ENCODE results near the gene QSOX1. TPM values are rescaled to one million over a fixed set of nuclear protein-coding genes. Genes with fewer than 3 reads are reported as not detected.

The QSOX1 gene
- total and polyA plus RNA-seq, 2 donors (not counting 3 experiments of a cell fraction or from before 2014, with no cell fraction given) = 256 to 415 TPM

GRCh38 chr1:180237869-180238476 is 83.3 kb downstream of the QSOX1 start:
- Histone ChIP-seq H3K27ac (ENCODE audit: insufficient read depth, low read depth, low read length) (no peak overlapping the region), H3K9me1 (replicated peaks; ENCODE audit: control insufficient read depth, extremely low read depth, insufficient read depth, low read length) (no peaks in the 10 kb centered on the region), H3K27me3 (ENCODE audit: control insufficient read depth in 2 of 2, insufficient read depth in 2 of 2, low read length in 2 of 2) (peaks cover 81 to 89% of the 10 kb centered on the region in 2 experiments), H4K20me1 (replicated peaks; ENCODE audit: control insufficient read depth, extremely low read depth, insufficient read depth, low read length) (no peaks in the 10 kb centered on the region), H3K4me3 (replicated peaks in 1 of 3; ENCODE audit: insufficient read depth in 1 of 3, low read depth in 1 of 3, low read length in 3 of 3) (no peak overlapping the region), H3K9me3 (replicated peaks; ENCODE audit: control insufficient read depth, insufficient read depth, low read length) (no peaks in the 10 kb centered on the region), H3K4me1 (ENCODE audit: control insufficient read depth, extremely low read depth, insufficient read depth, low read length) (peaks cover 4% of the 10 kb centered on the region), H3K36me3 (ENCODE audit: control insufficient read depth in 2 of 2, extremely low read depth in 1 of 2, insufficient read depth in 2 of 2, low read length in 2 of 2) (no peaks in the 10 kb centered on the region), H3K79me2 (ENCODE audit: control insufficient read depth, insufficient read depth, low read length) (no peaks in the 10 kb centered on the region), H3K9ac (replicated peaks; ENCODE audit: extremely low read depth, insufficient read depth, low read length) (no peak overlapping the region), H2AFZ (ENCODE audit: low read depth, low read length) (no peak overlapping the region), H3K4me2 (ENCODE audit: insufficient read depth, low read length) (no peak overlapping the region)
- ChIA-PET CTCF (interaction anchor here (3.1 kb wide), 1 partner anchor 15 kb away, joined by 9 read pairs; no protein-coding TSS in a partner anchor), POLR2A (no interaction called here)
- dilution Hi-C loops (cut with MboI; ENCODE audit: extremely low pct_ligation_motif_present, low sequenced_read_pairs) (no loop called here), intact Hi-C loops (cut with micrococcal nuclease) (no loop called here)
- DNase-seq (ENCODE audit: low read depth, low spot score) (no peak), FAIRE-seq (no peak)
- TF ChIP-seq GATA2 (IDR thresholded peaks at IDR 0.05; ENCODE audit: insufficient read depth, insufficient read length, low read depth, low read length) (no peak), MYC (IDR thresholded peaks at IDR 0.05; ENCODE audit: low read depth, low read length) (no peak), JUN (IDR thresholded peaks at IDR 0.05; ENCODE audit: borderline replicate concordance, insufficient read depth, insufficient read length, low read depth) (no peak), EZH2 (IDR thresholded peaks at IDR 0.05; ENCODE audit: borderline replicate concordance, low read depth, low read length, severe bottlenecking) (no peak), CTCF (IDR thresholded peaks at IDR 0.05; ENCODE audit: extremely low read depth in 1 of 2, insufficient read depth in 1 of 2, low read depth in 1 of 2, low read length in 2 of 2) (no peak), MAX (IDR thresholded peaks at IDR 0.05; ENCODE audit: insufficient read depth, insufficient read length) (no peak), POLR2AphosphoS5 (IDR thresholded peaks at IDR 0.05; ENCODE audit: insufficient read depth, low read depth, low read length) (no peak), POLR2A (IDR thresholded peaks at IDR 0.05; ENCODE audit: low read depth, low read length) (no peak), FOS (IDR thresholded peaks at IDR 0.05; ENCODE audit: borderline replicate concordance, insufficient read depth, low read length) (no peak)
- no TSS peak for BruUV-seq (replicated peaks)

Measured in endothelial cell of umbilical vein (primary cell).